ENCODE data around the gene SMARCAL1.

GRCh38 chr2:216416571-216417307 is 4.5 kb downstream of the SMARCAL1 start:
- TF ChIP-seq TCF12 (IDR thresholded peaks at IDR 0.05; ENCODE audit: low read depth): no peak
- no peak for TF ChIP-seq RAD21 (IDR thresholded peaks at IDR 0.05; ENCODE audit: low read depth)
- TF ChIP-seq CEBPB (IDR thresholded peaks at IDR 0.05): no peak
- no peak for TF ChIP-seq ZBTB7A (IDR thresholded peaks at IDR 0.05; ENCODE audit: low read depth)
- no peak for TF ChIP-seq EP300 (IDR thresholded peaks at IDR 0.05; ENCODE audit: borderline replicate concordance)
- no peak for TF ChIP-seq REST (IDR thresholded peaks at IDR 0.05; ENCODE audit: low read depth)
- no peak for TF ChIP-seq MAX (IDR thresholded peaks at IDR 0.05)
- TF ChIP-seq YY1 (IDR thresholded peaks at IDR 0.05; ENCODE audit: low read depth): no peak
- TF ChIP-seq TAF1 (IDR thresholded peaks at IDR 0.05; ENCODE audit: low read depth): no peak
- no peak for TF ChIP-seq USF1 (IDR thresholded peaks at IDR 0.05)
- TF ChIP-seq CREB1 (IDR thresholded peaks at IDR 0.05; ENCODE audit: low read depth): no peak

Measured in Ishikawa (cell line).